ENCODE results near the gene PGC. TPM values are rescaled to one million over a fixed set of nuclear protein-coding genes. Genes with fewer than 3 reads are reported as not detected.
A peak's percentile ranks its signal among the peaks of the same experiment; 100 is the strongest.

PGC gene
- total RNA-seq, 1 donor from 2014 or later = not detected

GRCh38 chr6:41733707-41734665 lies 13.2 kb downstream of the PGC start:
- intact Hi-C loops (cut with micrococcal nuclease) = no loop called here
- H3K27me3 ChIP-seq (ENCODE audit: low read depth) = no peaks in the 10 kb centered on the region
- H3K36me3 ChIP-seq = no peaks in the 10 kb centered on the region
- TF ChIP-seq CTCF (IDR thresholded peaks at IDR 0.05; ENCODE audit: borderline replicate concordance) = no peak
- no peaks in the 10 kb centered on the region for H3K9me3 ChIP-seq (replicated peaks)
- peaks cover 62% of the 10 kb centered on the region for H3K4me1 ChIP-seq
- H3K4me3 ChIP-seq = peak overlapping the region; percentile 99
- H3K27ac ChIP-seq (replicated peaks) = peak overlapping the region; percentile 100
- peak; percentile 81 for DNase-seq

DNA sequence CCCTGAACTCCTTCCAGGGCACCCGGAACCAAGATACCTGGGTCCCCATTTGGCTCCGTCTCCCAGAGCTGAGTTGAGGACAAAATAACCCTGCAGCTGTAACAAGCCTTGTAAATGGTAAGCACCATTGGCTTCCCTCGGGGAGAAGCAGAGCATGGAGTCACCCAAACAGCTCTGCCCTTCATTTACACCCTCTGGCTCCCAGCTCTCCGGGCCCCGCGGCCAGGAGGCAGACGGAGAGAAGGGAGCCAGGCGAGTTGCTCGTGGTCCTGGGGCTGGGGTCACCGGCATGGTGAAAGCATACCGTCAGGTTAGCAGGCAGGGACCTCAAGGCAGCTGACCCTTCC lies 13.9 kb downstream of the PGC start:
- Histone ChIP-seq H3K4me1 (peaks cover 68% of the 10 kb centered on the region), H3K27me3 (ENCODE audit: low read depth) (no peaks in the 10 kb centered on the region), H3K27ac (replicated peaks) (peak overlapping the region; percentile 100), H3K4me3 (peak overlapping the region; percentile 99), H3K9me3 (replicated peaks) (no peaks in the 10 kb centered on the region), H3K36me3 (no peaks in the 10 kb centered on the region)
- DNase-seq = no peak
- intact Hi-C loops (cut with micrococcal nuclease) = no loop called here
- no peak for TF ChIP-seq CTCF (IDR thresholded peaks at IDR 0.05; ENCODE audit: borderline replicate concordance)

DNA sequence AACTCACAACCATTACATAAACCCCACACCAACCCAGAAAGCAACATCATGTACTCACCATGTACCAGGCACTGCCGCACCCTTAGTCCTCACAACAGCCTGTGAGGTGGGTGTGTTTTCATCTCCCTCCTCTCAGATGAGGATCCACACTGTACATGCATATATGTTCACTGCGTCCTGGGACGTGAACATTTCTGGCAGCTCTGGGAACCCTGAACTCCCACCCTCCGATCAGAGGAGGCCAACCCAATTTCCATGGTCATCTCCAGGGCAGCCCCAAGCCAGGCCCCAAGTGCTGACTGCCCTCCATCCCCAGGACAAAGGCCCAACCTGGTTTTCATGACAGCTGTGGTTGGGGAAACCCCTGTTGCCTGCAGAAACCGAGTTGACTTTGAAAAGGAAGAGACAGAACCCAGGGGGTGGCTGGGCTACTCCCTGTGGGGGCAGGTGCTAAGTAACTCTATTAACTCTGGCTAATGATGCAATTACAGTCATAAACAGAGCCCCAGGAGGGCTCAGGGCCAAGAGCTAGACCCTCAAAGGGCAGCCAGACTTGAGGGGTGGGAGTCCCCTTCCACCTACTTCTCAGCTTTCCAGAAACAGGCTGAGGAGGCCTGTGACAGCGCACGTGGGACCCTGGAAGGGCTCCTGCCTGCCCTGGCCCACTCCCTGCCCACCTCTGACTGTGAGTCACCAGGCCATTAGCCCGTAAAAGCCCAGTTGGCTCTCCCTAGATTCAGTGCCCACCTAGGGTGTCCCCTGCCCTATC lies 14.4 kb downstream of the PGC start:
- no peaks in the 10 kb centered on the region for H3K9me3 ChIP-seq (replicated peaks)
- TF ChIP-seq CTCF (IDR thresholded peaks at IDR 0.05; ENCODE audit: borderline replicate concordance) = no peak
- peak overlapping the region; percentile 100 for H3K27ac ChIP-seq (replicated peaks)
- no peaks in the 10 kb centered on the region for H3K36me3 ChIP-seq
- no peaks in the 10 kb centered on the region for H3K27me3 ChIP-seq (ENCODE audit: low read depth)
- intact Hi-C loops (cut with micrococcal nuclease) = no loop called here
- no peak for DNase-seq
- H3K4me3 ChIP-seq = peak overlapping the region; percentile 99
- peaks cover 74% of the 10 kb centered on the region for H3K4me1 ChIP-seq

DNA sequence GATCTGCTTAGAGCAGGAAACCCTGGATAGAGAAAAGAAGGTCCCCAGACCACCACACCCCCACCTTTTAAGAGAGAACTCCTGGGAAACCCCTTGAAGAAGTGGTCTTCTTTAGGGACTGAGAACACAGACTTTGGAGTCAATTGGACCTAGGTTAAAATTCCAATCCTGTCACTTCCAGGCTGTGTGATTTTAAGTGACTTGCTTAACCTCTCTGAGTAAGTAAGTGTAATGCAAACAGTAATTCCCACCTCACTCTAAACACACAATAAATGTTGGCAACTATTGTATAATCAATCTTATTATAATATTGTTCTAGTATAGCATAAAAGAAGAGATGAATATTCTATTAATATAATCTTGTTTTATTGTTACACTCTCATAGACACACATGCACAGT lies 15.0 kb downstream of the PGC start:
- Histone ChIP-seq H3K36me3 (no peaks in the 10 kb centered on the region), H3K9me3 (replicated peaks) (no peaks in the 10 kb centered on the region), H3K4me1 (peaks cover 80% of the 10 kb centered on the region), H3K27ac (replicated peaks) (no peak overlapping the region), H3K4me3 (peak overlapping the region; percentile 99), H3K27me3 (ENCODE audit: low read depth) (no peaks in the 10 kb centered on the region)
- TF ChIP-seq CTCF (IDR thresholded peaks at IDR 0.05; ENCODE audit: borderline replicate concordance) = no peak
- intact Hi-C loops (cut with micrococcal nuclease) = no loop called here
- no peak for DNase-seq

GRCh38 chr6:41731561-41732086 lies 15.6 kb downstream of the PGC start:
- Histone ChIP-seq H3K4me1 (peaks cover 85% of the 10 kb centered on the region), H3K27ac (replicated peaks) (peak overlapping the region; percentile 33), H3K4me3 (no peak overlapping the region), H3K36me3 (no peaks in the 10 kb centered on the region), H3K27me3 (ENCODE audit: low read depth) (no peaks in the 10 kb centered on the region), H3K9me3 (replicated peaks) (no peaks in the 10 kb centered on the region)
- no peak for DNase-seq
- intact Hi-C loops (cut with micrococcal nuclease) = no loop called here
- no peak for TF ChIP-seq CTCF (IDR thresholded peaks at IDR 0.05; ENCODE audit: borderline replicate concordance)

All from left ventricle myocardium inferior (tissue), 1 donor.